Midbrain (tissue), 1 donor: Measurements from ENCODE around the gene BSPRY.

Source experiments
- DNase-seq: peaks from one replicate; lab custom pipeline; 2025; lab: John Stamatoyannopoulos, UW

BSPRY gene

GRCh38 chr9:113349445-113350094 lies at the start of gene BSPRY:
Gene BSPRY (plus strand): TSS chr9:113349541. CDS start chr9:113349580, 39 bp downstream.
- DNase-seq = no peak

GRCh38 chr9:113299800-113300292 lies 49.5 kb upstream of the BSPRY start:
- no peak for DNase-seq

GRCh38 chr9:113301548-113301947 lies 47.8 kb upstream of the BSPRY start:
- DNase-seq = no peak

GRCh38 chr9:113302792-113303418 lies 46.4 kb upstream of the BSPRY start, which contains the start of gene RNF183:
Gene RNF183 (minus strand): TSS chr9:113303376. CDS start chr9:113298184, 5,192 bp downstream.
- no peak for DNase-seq

GRCh38 chr9:113306566-113306965 lies 42.8 kb upstream of the BSPRY start:
- DNase-seq = no peak

GRCh38 chr9:113307396-113307975 lies 41.9 kb upstream of the BSPRY start:
- no peak for DNase-seq

- DNase-seq = peak; percentile 47
These were observed 40.0 kb upstream of the BSPRY start for GRCh38 chr9:113309204-113309813.

GRCh38 chr9:113310538-113310937 lies 38.8 kb upstream of the BSPRY start:
- DNase-seq = no peak

- no peak for DNase-seq
These were observed 37.4 kb upstream of the BSPRY start for GRCh38 chr9:113311961-113312360.

GRCh38 chr9:113313261-113313660 lies 36.1 kb upstream of the BSPRY start:
- no peak for DNase-seq

GRCh38 chr9:113315231-113315630 lies 34.1 kb upstream of the BSPRY start:
- no peak for DNase-seq

GRCh38 chr9:113316030-113316429 lies 33.3 kb upstream of the BSPRY start:
- no peak for DNase-seq

GRCh38 chr9:113317777-113318176 lies 31.6 kb upstream of the BSPRY start:
- no peak for DNase-seq

GRCh38 chr9:113319054-113319453 lies 30.3 kb upstream of the BSPRY start:
- DNase-seq = no peak

- DNase-seq = no peak
These were observed 29.3 kb upstream of the BSPRY start for GRCh38 chr9:113320051-113320450.

- DNase-seq = no peak
These were observed 26.7 kb upstream of the BSPRY start for GRCh38 chr9:113322671-113323070.

GRCh38 chr9:113326230-113326629 lies 23.1 kb upstream of the BSPRY start:
- DNase-seq = no peak

GRCh38 chr9:113328045-113328782 lies 21.1 kb upstream of the BSPRY start:
- DNase-seq = no peak

GRCh38 chr9:113331780-113332179 lies 17.6 kb upstream of the BSPRY start:
- no peak for DNase-seq

- DNase-seq = no peak
These were observed 11.6 kb upstream of the BSPRY start for GRCh38 chr9:113337714-113338113.

GRCh38 chr9:113340011-113340699 lies 9.2 kb upstream of the BSPRY start, which contains the start of gene WDR31:
Gene WDR31 (minus strand): TSS chr9:113340275. CDS start chr9:113332022, 8,253 bp downstream.
- peak; percentile 90 for DNase-seq
